HEK293T (cell line): ENCODE results near the gene HOPX.

Source experiments
- BHLHE40 ChIP-seq: fragments of 450-650 bp; IDR thresholded peaks from 2 replicates; pipeline ENCODE4 v1.6.1; 2016; ENCODE audit warnings: mild to moderate bottlenecking, moderate library complexity, borderline replicate concordance
- CTBP1 ChIP-seq: fragments of 450-650 bp; IDR thresholded peaks from 2 replicates; pipeline ENCODE4 v1.6.1; 2016; ENCODE audit warnings: borderline replicate concordance
- FOXA1 ChIP-seq: fragments of 450-650 bp; IDR thresholded peaks from 2 replicates; pipeline ENCODE4 v1.6.1; 2016; ENCODE audit warnings: mild to moderate bottlenecking
- HDGF ChIP-seq: fragments of 450-650 bp; IDR thresholded peaks from 2 replicates; pipeline ENCODE4 v1.6.1; 2017; ENCODE audit warnings: antibody characterized with exemption, borderline replicate concordance
- L3MBTL2 ChIP-seq: fragments of 450-650 bp; conservative IDR thresholded peaks from 2 replicates; pipeline ENCODE4 v1.6.1; 2016; ENCODE audit warnings: mild to moderate bottlenecking
- NFRKB ChIP-seq: fragments of 450-650 bp; IDR thresholded peaks from 2 replicates; pipeline ENCODE4 v1.6.1; 2016; ENCODE audit warnings: mild to moderate bottlenecking, moderate library complexity
- PKNOX1 ChIP-seq: fragments of 450-650 bp; IDR thresholded peaks from 2 replicates; pipeline ENCODE4 v1.6.1; 2016
- SP1 ChIP-seq: fragments of 450-650 bp; IDR thresholded peaks from 2 replicates; pipeline ENCODE4 v1.6.1; 2017
- SUZ12 ChIP-seq: fragments of 450-650 bp; IDR thresholded peaks from 2 replicates; pipeline ENCODE4 v1.6.1; 2016; ENCODE audit warnings: mild to moderate bottlenecking
- TARDBP ChIP-seq: fragments of 450-650 bp; IDR thresholded peaks from 2 replicates; pipeline ENCODE4 v1.6.1; 2016
- ZNF384 ChIP-seq: fragments of 450-650 bp; IDR thresholded peaks from 2 replicates; pipeline ENCODE4 v1.6.1; 2016

- TF ChIP-seq FOXA1 = no peak
- no peak for TF ChIP-seq BHLHE40
- no peak for TF ChIP-seq NFRKB
- TF ChIP-seq PKNOX1 = no peak
- no peak for TF ChIP-seq SP1
- TF ChIP-seq TARDBP = no peak
- no peak for TF ChIP-seq ZNF384
- TF ChIP-seq SUZ12 = no peak
- TF ChIP-seq HDGF = no peak
- no peak for TF ChIP-seq L3MBTL2
- TF ChIP-seq CTBP1 = no peak
Measured at GRCh38 chr4:56708146-56708545, 27.1 kb upstream of the HOPX start.
